HepG2 (cell line): ENCODE measurements around the gene MYO1B. TPM values are rescaled to one million over a fixed set of nuclear protein-coding genes. Genes with fewer than 3 reads are reported as not detected.

ENCODE experiments used
- CAMTA2 ChIP-seq: sonication (generic); formaldehyde crosslinking; IDR thresholded peaks from 2 replicates; pipeline ENCODE4 v1.4.0; 2020; ENCODE audit warnings: mild to moderate bottlenecking, missing genetic modification reagents, borderline replicate concordance
- GABPB1 ChIP-seq: IDR thresholded peaks from 2 replicates; pipeline ENCODE4 v1.6.1; 2016; ENCODE audit warnings: mild to moderate bottlenecking, missing genetic modification reagents, moderate library complexity, missing compliant biosample characterization
- HIVEP1 ChIP-seq: sonication (generic); formaldehyde crosslinking; IDR thresholded peaks from 2 replicates; pipeline ENCODE4 v1.4.0; 2020; ENCODE audit warnings: mild to moderate bottlenecking, missing genetic modification reagents
- HNRNPK ChIP-seq: fragments of 200-400 bp; formaldehyde crosslinking; IDR thresholded peaks from 2 replicates; pipeline ENCODE4 v1.6.1; 2018; ENCODE audit warnings: low read length, low read depth, moderate library complexity, mild to moderate bottlenecking; ENCODE audit not compliant: poor library complexity, severe bottlenecking
- KDM1A ChIP-seq: IDR thresholded peaks from 2 replicates; pipeline ENCODE4 v1.6.1; 2016; ENCODE audit warnings: missing compliant biosample characterization
- NR2F1 ChIP-seq, 2 experiments: fragments of 450-650 bp in 1 of 2; formaldehyde crosslinking in 1 of 2; IDR thresholded peaks; 2 replicates each; pipeline versions ENCODE4 v1.5.0 to v1.6.1; 2016 to 2020; ENCODE audit warnings: mild to moderate bottlenecking in 1 of 2, missing compliant biosample characterization in 1 of 2, missing genetic modification reagents in 1 of 2, moderate library complexity in 1 of 2
- POLR2A ChIP-seq, 2 experiments: IDR thresholded peaks; 2 replicates each; pipeline ENCODE4 v1.6.1; 2011; ENCODE audit warnings: low read depth in 2 of 2, low read length in 2 of 2, mild to moderate bottlenecking in 1 of 2, moderate library complexity in 1 of 2; ENCODE audit not compliant: insufficient read depth in 1 of 2
- RFX5 ChIP-seq: IDR thresholded peaks from 2 replicates; pipeline ENCODE4 v1.6.1; 2011; ENCODE audit warnings: low read depth, low read length, improper control_type of control experiment
- SOX13 ChIP-seq, 3 experiments: fragments of 450-650 bp in 1 of 3; sonication (generic) in 1 of 3; formaldehyde crosslinking in 1 of 3; IDR thresholded peaks in 2 of 3; conservative IDR thresholded peaks in 1 of 3; 2 replicates each; pipeline versions ENCODE4 v1.5.0 to v1.6.1; 2016 to 2020; ENCODE audit warnings: antibody characterized with exemption in 1 of 3, mild to moderate bottlenecking in 1 of 3, missing compliant biosample characterization in 1 of 3, missing genetic modification reagents in 1 of 3, moderate library complexity in 1 of 3
- SP1 ChIP-seq, 2 experiments: fragments of 450-650 bp in 1 of 2; sonication (generic) in 1 of 2; formaldehyde crosslinking in 1 of 2; IDR thresholded peaks; 2 replicates each; pipeline versions ENCODE4 v1.4.0 to v1.6.1; 2016 to 2020; ENCODE audit warnings: missing genetic modification reagents in 1 of 2
- ZFP36L2 ChIP-seq: sonication (generic); formaldehyde crosslinking; IDR thresholded peaks from 2 replicates; pipeline ENCODE4 v1.4.0; 2020; ENCODE audit warnings: missing genetic modification reagents
- ZFP90 ChIP-seq: sonication (generic); formaldehyde crosslinking; IDR thresholded peaks from 2 replicates; pipeline ENCODE4 v1.8.0; 2022; ENCODE audit warnings: missing genetic modification reagents, mild to moderate bottlenecking, inconsistent platforms, borderline replicate concordance
- ZMYM2 ChIP-seq: sonication (generic); formaldehyde crosslinking; IDR thresholded peaks from 2 replicates; pipeline ENCODE4 v1.8.0; 2022; ENCODE audit warnings: mild to moderate bottlenecking, missing genetic modification reagents
- ZNF263 ChIP-seq: sonication (generic); formaldehyde crosslinking; IDR thresholded peaks from 2 replicates; pipeline ENCODE4 v1.4.0; 2020; ENCODE audit warnings: missing genetic modification reagents
- ZNF292 ChIP-seq: sonication (generic); formaldehyde crosslinking; IDR thresholded peaks from 2 replicates; pipeline ENCODE4 v1.8.1; 2022; ENCODE audit warnings: mild to moderate bottlenecking, low read depth, missing genetic modification reagents, borderline replicate concordance
- ZNF333 ChIP-seq: sonication (generic); formaldehyde crosslinking; IDR thresholded peaks from 2 replicates; pipeline ENCODE4 v1.4.0; 2020; ENCODE audit warnings: mild to moderate bottlenecking, missing genetic modification reagents, borderline replicate concordance
- ZNF607 ChIP-seq: sonication (generic); formaldehyde crosslinking; IDR thresholded peaks from 2 replicates; pipeline ENCODE4 v1.5.1; 2020; ENCODE audit warnings: missing genetic modification reagents, mild to moderate bottlenecking, borderline replicate concordance
- polyA plus RNA-seq, 8 experiments: library from polyadenylated mRNA; depleted of rRNA in 3 of 8; stranded (reverse) in 7 of 8; unstranded in 1 of 8; fragments of >200 nt; fragmentation: Illumina TruSeq in 4 of 8; extraction: Trizol in 4 of 8; gene quantifications; 2 replicates each; pipeline versions ENCODE4 v1.2.1 to v1.2.3, GENCODE V29; 2011 to 2016; ENCODE audit warnings: low read depth in 4 of 8, missing spikeins in 1 of 8, mixed read lengths in 1 of 8; ENCODE audit not compliant: insufficient read depth in 1 of 8
- total RNA-seq, 5 experiments: library from RNA; depleted of rRNA; stranded (reverse); fragments of >200 nt; fragmentation: Illumina TruSeq; extraction: Trizol; gene quantifications; 2 replicates each; pipeline ENCODE4 v1.2.3, GENCODE V29; 2016; ENCODE audit warnings: low read depth in 1 of 5
- TF ChIP-seq, protein P1 (sequence below): sonication (generic); formaldehyde crosslinking; IDR thresholded peaks from 2 replicates; pipeline ENCODE4 v1.8.1; 2023; ENCODE audit warnings: mild to moderate bottlenecking, inconsistent platforms, moderate library complexity, missing genetic modification reagents, borderline replicate concordance
- TF ChIP-seq, protein P2 (sequence below): sonication (generic); formaldehyde crosslinking; IDR thresholded peaks from 2 replicates; pipeline ENCODE4 v1.8.1; 2023; ENCODE audit warnings: mild to moderate bottlenecking, missing genetic modification reagents
- TF ChIP-seq, protein P3 (sequence below): sonication (generic); formaldehyde crosslinking; IDR thresholded peaks from 2 replicates; pipeline ENCODE4 v1.5.1; 2020; ENCODE audit warnings: missing genetic modification reagents, mild to moderate bottlenecking, borderline replicate concordance
- TF ChIP-seq, protein P4 (sequence below): fragments of 450-650 bp; IDR thresholded peaks from 2 replicates; pipeline ENCODE4 v1.6.1; 2017; ENCODE audit warnings: mild to moderate bottlenecking
- TF ChIP-seq, protein P5 (sequence below): sonication (generic); formaldehyde crosslinking; IDR thresholded peaks from 2 replicates; pipeline ENCODE4 v1.8.0; 2022; ENCODE audit warnings: mild to moderate bottlenecking, missing genetic modification reagents; ENCODE audit not compliant: insufficient replicate concordance

Gene MYO1B
- total and polyA plus RNA-seq, 2 of the 13 experiments (the other 11 are each of a cell fraction or from before 2014, with no cell fraction given) = 36.9 to 89.8 TPM

DNA sequence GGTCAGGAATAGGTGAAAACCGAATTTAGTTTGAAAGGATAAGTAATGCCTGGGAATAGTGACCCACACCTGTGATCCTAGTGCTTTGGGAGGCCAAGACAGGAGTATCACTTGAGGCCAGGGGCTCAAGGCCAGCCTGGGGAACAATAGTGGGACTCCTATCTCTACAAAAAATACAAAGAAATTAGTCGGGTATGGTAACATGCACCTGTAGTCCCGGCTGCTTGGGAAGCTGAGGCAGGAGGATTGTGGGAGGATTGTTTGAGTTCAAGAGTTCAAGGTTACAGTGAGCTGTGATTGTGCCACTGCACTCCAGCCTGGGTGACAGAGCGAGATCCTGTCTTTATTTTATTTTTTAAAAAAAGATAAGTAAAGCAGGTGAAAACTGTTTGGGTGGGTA is 3.8 kb upstream of the MYO1B start (continued):
- TF ChIP-seq ZFP36L2 (no peak), CAMTA2 (CRISPR knock-in tag) (no peak), POLR2A (IDR thresholded peaks at IDR 0.05; ENCODE audit: insufficient read depth in 1 of 2, low read depth in 2 of 2, low read length in 2 of 2) (no peak), ZNF333 (CRISPR knock-in tag) (no peak), SP1 (IDR thresholded peaks at IDR 0.05) (no peak), SP1 (CRISPR knock-in tag; IDR thresholded peaks at IDR 0.05) (no peak), RFX5 (no peak), NR2F1 (CRISPR knock-in tag; IDR thresholded peaks at IDR 0.05) (peak in 1 of 2 experiments; percentile 50; a peak in 1 of 4 replicates), GABPB1 (CRISPR knock-in tag) (no peak), ZNF292 (CRISPR knock-in tag) (no peak), HIVEP1 (CRISPR knock-in tag) (no peak), ZFP90 (CRISPR knock-in tag) (no peak), HNRNPK (no peak), KDM1A (CRISPR knock-in tag) (0 out of 2 replicates have a peak, but pooled peaks have one; percentile 25), SOX13 (IDR thresholded peaks at IDR 0.05) (no peak), SOX13 (CRISPR knock-in tag; conservative IDR thresholded peaks at IDR 0.05 in 1 of 2, IDR thresholded peaks at IDR 0.05 in 1 of 2) (peak in 1 of 2 experiments; percentile 57; a peak in 1 of 4 replicates), ZNF607 (no peak), ZNF263 (CRISPR knock-in tag) (0 out of 2 replicates have a peak, but pooled peaks have one; percentile 18), ZMYM2 (0 out of 2 replicates have a peak, but pooled peaks have one; percentile 19)
- TF ChIP-seq, protein P1, sequence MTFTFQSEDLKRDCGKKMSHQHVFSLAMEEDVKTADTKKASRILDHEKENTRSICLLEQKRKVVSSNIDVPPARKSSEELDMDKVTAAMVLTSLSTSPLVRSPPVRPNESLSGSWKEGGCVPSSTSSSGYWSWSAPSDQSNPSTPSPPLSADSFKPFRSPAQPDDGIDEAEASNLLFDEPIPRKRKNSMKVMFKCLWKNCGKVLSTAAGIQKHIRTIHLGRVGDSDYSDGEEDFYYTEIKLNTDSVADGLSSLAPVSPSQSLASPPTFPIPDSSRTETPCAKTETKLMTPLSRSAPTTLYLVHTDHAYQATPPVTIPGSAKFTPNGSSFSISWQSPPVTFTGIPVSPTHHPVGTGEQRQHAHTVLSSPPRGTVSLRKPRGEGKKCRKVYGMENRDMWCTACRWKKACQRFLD (CRISPR knock-in tag) = no peak
- TF ChIP-seq, protein P2, sequence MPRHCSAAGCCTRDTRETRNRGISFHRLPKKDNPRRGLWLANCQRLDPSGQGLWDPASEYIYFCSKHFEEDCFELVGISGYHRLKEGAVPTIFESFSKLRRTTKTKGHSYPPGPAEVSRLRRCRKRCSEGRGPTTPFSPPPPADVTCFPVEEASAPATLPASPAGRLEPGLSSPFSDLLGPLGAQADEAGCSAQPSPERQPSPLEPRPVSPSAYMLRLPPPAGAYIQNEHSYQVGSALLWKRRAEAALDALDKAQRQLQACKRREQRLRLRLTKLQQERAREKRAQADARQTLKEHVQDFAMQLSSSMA = no peak
- TF ChIP-seq, protein P3, sequence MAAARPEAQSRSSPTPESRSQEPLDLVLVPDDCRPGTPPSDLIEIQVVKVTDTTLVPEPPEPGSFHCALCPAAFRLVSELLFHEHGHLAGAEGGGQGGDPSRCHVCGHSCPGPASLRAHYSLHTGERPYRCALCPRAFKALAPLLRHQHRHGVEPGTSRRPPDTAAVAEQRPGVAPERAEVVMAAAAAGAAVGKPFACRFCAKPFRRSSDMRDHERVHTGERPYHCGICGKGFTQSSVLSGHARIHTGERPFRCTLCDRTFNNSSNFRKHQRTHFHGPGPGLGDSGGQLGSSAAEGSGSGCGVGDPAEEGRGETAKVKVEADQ (CRISPR knock-in tag) = no peak
- TF ChIP-seq, protein P4, sequence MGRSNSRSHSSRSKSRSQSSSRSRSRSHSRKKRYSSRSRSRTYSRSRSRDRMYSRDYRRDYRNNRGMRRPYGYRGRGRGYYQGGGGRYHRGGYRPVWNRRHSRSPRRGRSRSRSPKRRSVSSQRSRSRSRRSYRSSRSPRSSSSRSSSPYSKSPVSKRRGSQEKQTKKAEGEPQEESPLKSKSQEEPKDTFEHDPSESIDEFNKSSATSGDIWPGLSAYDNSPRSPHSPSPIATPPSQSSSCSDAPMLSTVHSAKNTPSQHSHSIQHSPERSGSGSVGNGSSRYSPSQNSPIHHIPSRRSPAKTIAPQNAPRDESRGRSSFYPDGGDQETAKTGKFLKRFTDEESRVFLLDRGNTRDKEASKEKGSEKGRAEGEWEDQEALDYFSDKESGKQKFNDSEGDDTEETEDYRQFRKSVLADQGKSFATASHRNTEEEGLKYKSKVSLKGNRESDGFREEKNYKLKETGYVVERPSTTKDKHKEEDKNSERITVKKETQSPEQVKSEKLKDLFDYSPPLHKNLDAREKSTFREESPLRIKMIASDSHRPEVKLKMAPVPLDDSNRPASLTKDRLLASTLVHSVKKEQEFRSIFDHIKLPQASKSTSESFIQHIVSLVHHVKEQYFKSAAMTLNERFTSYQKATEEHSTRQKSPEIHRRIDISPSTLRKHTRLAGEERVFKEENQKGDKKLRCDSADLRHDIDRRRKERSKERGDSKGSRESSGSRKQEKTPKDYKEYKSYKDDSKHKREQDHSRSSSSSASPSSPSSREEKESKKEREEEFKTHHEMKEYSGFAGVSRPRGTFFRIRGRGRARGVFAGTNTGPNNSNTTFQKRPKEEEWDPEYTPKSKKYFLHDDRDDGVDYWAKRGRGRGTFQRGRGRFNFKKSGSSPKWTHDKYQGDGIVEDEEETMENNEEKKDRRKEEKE = no peak
- TF ChIP-seq, protein P5, sequence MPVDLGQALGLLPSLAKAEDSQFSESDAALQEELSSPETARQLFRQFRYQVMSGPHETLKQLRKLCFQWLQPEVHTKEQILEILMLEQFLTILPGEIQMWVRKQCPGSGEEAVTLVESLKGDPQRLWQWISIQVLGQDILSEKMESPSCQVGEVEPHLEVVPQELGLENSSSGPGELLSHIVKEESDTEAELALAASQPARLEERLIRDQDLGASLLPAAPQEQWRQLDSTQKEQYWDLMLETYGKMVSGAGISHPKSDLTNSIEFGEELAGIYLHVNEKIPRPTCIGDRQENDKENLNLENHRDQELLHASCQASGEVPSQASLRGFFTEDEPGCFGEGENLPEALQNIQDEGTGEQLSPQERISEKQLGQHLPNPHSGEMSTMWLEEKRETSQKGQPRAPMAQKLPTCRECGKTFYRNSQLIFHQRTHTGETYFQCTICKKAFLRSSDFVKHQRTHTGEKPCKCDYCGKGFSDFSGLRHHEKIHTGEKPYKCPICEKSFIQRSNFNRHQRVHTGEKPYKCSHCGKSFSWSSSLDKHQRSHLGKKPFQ (CRISPR knock-in tag) = no peak
